Measurements from ENCODE around the gene FAM221A.

FAM221A gene

GRCh38 chr7:23746629-23747028 lies 66.6 kb downstream of the FAM221A start:
- DNase-seq (ENCODE audit: low spot score) = no peak
- TF ChIP-seq CTCF (IDR thresholded peaks at IDR 0.05; ENCODE audit: extremely low read depth, missing control alignments) = no peak

- no peak for DNase-seq (ENCODE audit: low spot score)
- no peak for TF ChIP-seq CTCF (IDR thresholded peaks at IDR 0.05; ENCODE audit: extremely low read depth, missing control alignments)
Observed at GRCh38 chr7:23751852-23752251, 71.9 kb downstream of the FAM221A start.

Measured in GM20000 (cell line).